Forelimb muscle (tissue), 1 donor: Measurements from ENCODE around the gene STXBP5. TPM values are rescaled to one million over a fixed set of nuclear protein-coding genes. Genes with fewer than 3 reads are reported as not detected.

ENCODE experiments used
- DNase-seq: peaks from one replicate; pipeline ENCODE4 v3.0.0-alpha.2; 2013; ENCODE audit warnings: low read depth
- polyA plus RNA-seq: library from polyadenylated mRNA; unstranded; fragments of 120-200 nt; gene quantifications from one replicate; pipeline ENCODE4 v1.2.1, GENCODE V29; 2013; ENCODE audit not compliant: insufficient read length

The STXBP5 gene
- polyA plus RNA-seq, 1 donor: 16.5 TPM

DNA sequence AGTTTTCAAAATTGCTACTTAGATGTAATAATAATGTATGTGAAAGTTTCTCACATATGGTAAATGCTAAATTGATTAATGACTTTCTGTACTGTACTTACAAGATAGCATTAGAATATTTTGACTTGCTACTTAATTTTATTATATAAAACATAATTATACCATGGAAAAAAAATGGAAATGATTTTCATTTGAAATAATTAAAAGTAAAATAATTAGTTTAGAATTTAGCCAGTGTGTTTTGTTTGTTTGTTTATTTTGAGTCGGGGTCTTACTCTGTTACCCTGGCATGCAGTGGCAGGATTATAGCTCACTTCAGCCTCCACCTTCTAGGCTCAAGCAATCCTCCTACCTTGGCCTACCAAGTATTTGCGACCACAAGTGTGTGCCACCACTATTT lies 7.1 kb downstream of the STXBP5 start:
- DNase-seq: no peak

DNA sequence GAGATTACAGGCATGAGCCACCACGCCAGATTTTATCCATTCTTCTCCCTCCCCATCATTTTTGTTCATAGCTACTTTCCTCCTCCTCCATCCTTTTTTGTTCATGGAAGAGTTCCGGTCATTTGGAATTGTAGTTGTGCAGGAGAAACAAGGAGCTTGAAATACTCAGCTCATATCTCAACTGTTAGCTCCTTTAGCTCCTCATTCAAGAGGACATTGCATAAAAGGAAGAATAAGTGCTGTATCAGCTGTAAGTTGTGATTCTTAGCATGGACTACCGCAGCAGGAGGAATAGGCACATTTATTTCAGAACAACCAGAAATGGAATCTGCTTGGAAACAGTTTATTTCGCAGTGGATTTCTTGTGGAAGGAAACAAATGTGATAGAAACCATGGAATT lies 7.6 kb downstream of the STXBP5 start:
- no peak for DNase-seq

GRCh38 chr6:147212622-147213021 lies 8.4 kb downstream of the STXBP5 start:
- DNase-seq: no peak

DNA sequence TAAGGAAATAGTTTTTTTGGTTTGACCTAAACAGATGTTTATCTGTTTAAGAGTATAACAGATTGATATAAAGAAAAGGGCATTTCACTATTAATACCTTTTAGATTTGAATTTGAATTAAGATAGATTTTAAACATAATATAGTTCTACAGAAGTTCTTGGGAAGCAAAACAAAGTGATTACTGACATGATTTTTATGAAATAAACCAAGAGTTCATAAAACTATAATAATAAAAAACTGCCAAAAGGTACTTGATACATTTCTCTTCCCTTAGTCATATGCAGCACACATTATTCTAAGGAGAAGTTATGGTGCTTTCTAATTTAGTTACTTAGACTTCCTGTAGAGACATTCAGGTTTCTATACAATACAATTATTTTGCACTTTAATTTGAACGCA lies 9.6 kb downstream of the STXBP5 start:
- DNase-seq: no peak

- no peak for DNase-seq
Observed at GRCh38 chr6:147214248-147215227, 10.3 kb downstream of the STXBP5 start.

DNA sequence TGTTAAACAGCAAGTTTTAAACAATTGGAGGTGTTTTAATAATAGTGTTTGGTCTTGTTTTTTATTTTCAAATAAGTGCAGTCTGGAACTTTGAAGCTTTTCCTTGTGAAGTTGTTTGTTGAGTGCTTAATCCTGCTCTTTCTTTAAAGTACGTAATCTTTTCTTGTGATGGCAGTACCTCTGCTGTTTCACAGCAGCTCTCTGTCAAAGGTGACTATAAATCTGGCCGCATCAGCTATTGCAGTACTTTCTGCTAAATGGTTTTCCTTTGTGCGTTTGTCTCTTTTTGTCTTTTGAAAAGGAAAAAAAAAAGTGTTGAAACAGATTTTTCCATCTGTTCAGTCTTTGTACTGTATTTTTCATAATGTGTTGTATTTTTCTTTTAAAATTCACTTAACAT lies 12.7 kb downstream of the STXBP5 start:
- no peak for DNase-seq

DNA sequence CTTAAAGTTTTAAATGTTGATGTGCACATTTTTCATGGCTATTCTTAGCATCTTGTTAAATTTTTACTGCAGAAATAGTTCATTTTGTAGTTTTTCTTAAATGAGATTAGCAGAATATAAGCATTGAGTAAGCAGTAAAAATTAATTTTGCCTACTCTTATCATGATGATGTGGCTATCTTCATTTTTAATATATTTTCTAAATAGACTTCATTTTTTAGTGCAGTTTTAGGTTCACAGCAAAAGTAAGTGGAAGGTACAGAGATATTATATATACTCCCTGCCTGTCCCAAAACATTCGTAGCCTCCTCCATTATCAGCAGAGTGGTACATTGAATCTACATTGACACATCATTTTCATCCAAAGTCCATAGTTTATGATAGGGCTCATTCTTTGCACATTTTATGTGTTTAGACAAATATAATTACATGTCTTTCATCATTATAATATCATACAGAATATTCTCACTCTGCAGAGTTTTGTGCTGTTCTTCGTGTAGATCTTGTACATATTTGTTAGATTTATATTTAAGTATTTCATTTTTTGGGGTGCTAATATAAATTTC lies 13.7 kb downstream of the STXBP5 start:
- DNase-seq: no peak

DNA sequence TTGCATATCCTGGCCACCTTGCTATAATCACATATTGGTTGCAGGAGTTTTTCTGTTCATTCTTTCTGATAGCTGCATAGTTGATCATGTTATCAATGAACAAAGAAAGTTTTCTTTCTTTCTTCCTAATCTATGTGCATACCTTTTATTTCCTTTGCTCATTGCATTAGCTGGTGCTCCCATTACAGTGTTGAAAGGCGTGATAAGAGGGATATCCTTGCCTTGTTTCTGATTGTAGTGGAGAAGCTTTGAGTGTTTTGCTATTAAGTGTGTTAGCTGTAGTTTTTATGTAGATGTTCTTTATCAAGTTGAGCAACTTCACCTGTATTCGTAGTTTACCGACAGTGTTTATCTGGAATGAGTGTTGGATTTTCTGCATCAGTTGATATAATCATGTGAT lies 14.6 kb downstream of the STXBP5 start:
- DNase-seq: no peak

- DNase-seq: no peak
Observed at GRCh38 chr6:147219463-147219862, 15.2 kb downstream of the STXBP5 start.

DNA sequence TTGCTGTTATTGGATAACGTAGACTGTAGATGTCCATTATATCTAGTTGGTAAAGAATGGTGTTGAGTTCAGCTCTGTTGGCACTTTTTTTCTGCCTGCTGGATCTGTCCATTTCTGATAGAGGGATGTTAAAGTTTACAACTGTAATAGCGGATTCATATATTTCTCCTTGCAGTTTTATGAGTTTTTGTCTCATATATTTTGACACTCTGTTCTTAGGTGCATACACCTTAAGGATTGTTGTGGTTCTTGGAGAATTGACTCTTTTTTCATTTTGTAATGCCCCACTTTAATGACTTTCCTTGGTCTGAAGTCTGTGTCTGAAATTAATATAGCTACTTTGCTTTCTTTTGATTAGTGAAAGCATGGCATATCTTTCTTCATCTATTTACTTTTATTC lies 16.1 kb downstream of the STXBP5 start:
- DNase-seq: no peak

DNA sequence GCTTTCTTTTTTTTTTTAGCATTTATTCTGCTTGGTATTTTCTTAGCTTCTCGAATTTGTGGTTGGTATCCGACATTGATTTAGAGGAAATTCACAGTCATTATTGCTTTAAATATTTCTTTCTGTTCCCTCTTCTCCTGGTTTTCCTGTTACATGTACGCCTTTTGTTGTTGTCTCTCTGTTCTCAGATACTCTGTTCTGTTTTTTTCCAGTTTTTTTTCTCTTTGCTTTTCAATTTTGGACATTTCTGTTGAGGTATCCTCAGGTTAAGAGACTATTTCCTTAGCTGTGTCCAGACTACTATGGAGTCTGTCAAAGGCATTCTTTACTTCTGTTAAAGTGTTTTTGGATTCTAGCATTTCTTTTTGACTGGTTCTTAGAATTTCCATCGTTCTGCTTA lies 17.5 kb downstream of the STXBP5 start:
- DNase-seq: no peak

DNA sequence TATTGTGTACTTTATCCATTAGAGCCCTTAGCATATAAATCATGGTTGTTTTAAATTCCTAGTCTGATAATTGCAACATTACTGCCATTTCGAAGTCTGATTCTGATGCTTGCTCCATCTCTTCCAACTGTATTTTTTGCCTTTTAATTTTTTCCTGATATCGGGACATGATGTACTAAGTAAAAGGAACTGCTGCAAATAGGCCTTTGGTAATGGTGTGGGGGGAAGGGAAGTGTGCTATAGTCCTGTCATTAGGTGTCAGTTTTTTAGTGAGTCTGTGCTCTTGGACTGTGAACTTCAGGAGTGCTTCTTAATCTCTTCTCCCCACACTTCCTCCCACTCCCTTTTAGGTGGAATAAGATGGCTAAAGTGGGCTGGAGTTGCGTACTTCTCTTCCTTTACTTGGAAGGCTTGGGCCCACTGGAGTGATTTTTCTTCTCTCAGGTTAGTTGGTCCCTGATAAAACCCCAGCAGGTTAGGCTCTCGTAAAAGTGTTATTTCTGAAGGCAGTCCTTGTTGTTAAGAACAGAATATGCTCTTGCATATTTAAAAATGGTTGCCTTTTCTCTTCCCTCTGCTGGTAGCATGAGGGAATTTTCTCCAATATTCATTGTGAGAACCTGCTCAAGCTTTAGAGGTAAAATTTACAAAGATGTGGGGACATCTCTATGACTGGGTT lies 18.1 kb downstream of the STXBP5 start:
- DNase-seq: no peak

GRCh38 chr6:147223736-147224135 lies 19.5 kb downstream of the STXBP5 start:
- no peak for DNase-seq

- no peak for DNase-seq
Observed at GRCh38 chr6:147226163-147226724, 22.0 kb downstream of the STXBP5 start.

DNA sequence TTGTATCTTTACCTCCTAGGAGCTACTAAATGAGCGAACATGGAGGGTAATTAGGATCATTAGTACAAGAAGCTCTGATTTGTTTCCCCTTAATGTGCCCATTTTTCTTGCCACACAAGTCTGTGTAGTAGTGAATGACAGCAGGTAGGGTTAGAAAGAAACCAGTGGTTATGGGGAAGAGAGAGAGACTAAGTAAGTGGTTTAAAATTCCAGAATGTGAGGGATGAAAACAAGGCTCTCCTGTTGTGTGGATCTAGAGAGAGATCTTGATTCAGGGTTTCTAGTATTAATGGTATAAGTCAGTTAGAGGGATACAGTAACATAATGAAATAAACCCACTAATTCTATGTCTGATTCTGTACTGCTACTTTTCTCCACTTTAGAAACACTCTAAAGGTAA lies 22.7 kb downstream of the STXBP5 start:
- DNase-seq: no peak

DNA sequence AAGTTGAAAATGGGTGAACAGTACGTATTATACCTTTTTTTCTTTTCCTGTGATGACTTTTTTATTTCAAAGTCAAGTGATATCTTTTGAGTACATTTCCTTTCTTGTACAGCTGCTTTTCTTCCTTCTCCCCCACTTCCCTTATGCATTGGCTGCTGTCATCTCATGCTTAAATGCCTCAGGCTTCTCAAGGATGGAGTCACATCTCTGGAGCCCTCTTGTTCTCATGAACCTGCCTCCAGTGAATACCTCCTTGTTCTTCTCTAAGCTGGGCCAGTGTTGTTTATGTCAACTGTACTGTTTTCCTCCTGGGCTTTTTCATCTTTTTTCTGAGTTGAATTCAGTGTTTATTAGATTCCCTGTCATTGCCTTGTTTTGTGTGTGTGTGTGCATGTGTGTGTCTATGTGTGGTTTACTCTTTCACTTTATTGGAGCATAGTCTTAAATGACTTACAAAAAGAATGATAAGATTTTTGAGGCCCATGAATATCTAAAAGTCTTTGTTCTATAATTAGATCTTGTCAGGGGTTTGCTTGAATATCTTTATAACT lies 23.6 kb downstream of the STXBP5 start:
- no peak for DNase-seq

- no peak for DNase-seq
Observed at GRCh38 chr6:147231589-147231988, 27.4 kb downstream of the STXBP5 start.

DNA sequence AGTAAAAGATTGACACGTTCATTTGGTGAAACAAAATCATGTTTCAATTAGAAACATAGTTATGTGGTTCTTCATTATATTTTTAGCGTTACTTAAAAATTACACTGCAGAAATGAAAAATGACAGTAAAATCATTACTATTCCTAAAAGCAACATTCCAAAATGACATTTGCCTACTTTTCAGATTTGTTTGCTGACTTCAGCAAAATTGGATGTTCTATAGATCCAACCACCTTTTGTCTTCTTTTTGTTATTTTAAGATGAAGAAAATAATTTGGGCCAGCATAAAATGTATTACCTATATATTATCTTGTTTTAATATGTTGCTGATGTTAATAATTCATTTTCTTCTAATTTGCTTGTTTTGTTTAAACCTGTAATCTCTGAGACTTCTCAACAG lies 30.5 kb downstream of the STXBP5 start:
- DNase-seq: no peak

- no peak for DNase-seq
Observed at GRCh38 chr6:147238164-147238563, 33.9 kb downstream of the STXBP5 start.

DNA sequence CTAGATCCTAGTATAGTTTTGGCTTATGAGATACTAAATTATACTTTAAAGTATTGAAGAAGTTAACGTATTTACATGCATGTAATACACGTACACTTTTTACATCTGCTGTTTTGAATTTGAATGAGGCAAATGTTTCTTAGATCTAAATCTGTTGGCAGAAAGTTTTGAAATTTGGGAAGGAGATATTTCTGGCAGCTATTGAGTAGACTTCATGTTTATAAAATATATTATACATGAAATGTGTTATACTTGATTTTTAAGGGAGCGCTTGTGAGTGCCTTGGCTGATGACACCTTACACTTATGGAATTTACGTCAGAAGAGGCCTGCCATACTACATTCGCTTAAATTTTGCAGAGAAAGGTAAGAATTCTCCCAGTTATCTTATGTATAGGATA lies 34.7 kb downstream of the STXBP5 start:
- DNase-seq: no peak

- no peak for DNase-seq
Observed at GRCh38 chr6:147244832-147245231, 40.6 kb downstream of the STXBP5 start.

- DNase-seq: no peak
Observed at GRCh38 chr6:147245693-147246092, 41.5 kb downstream of the STXBP5 start.
